ENCODE measurements around the gene PSMG2. TPM values are rescaled to one million over a fixed set of nuclear protein-coding genes. Genes with fewer than 3 reads are reported as not detected.

The PSMG2 gene
- total and polyA plus RNA-seq, 2 of the 13 experiments (the other 11 are each of a cell fraction or from before 2014, with no cell fraction given), result 53.4 to 94.8 TPM

- TF ChIP-seq IRF1 (CRISPR knock-in tag; IDR thresholded peaks at IDR 0.05; ENCODE audit: low read depth) (no peak), ZNF780A (CRISPR knock-in tag; IDR thresholded peaks at IDR 0.05) (no peak), MAFK (conservative IDR thresholded peaks at IDR 0.05 in 1 of 2, IDR thresholded peaks at IDR 0.05 in 1 of 2; ENCODE audit: low read length in 2 of 2) (no peak), KLF13 (CRISPR knock-in tag; IDR thresholded peaks at IDR 0.05) (peak; percentile 23; the same call in 1 of the 2 replicates), ZFP36L2 (CRISPR knock-in tag; IDR thresholded peaks at IDR 0.05) (no peak), YEATS2 (CRISPR knock-in tag; IDR thresholded peaks at IDR 0.05; ENCODE audit: borderline replicate concordance) (peak; percentile 54; the same call in 1 of the 2 replicates), ZNF446 (CRISPR knock-in tag; IDR thresholded peaks at IDR 0.05) (no peak), ZBTB26 (CRISPR knock-in tag; IDR thresholded peaks at IDR 0.05; ENCODE audit: borderline replicate concordance) (peak; percentile 59; the same call in 1 of the 2 replicates), NR2F1 (CRISPR knock-in tag; IDR thresholded peaks at IDR 0.05) (peak; percentile 93 to 95), ZNF614 (CRISPR knock-in tag; IDR thresholded peaks at IDR 0.05; ENCODE audit: borderline replicate concordance) (peak; percentile 67; the same call in 1 of the 2 replicates), KLF16 (CRISPR knock-in tag; IDR thresholded peaks at IDR 0.05) (peak in 1 of 2 experiments; percentile 50; a peak in 1 of 4 replicates), GABPA (IDR thresholded peaks at IDR 0.05; ENCODE audit: low read depth, low read length) (no peak), GABPA (CRISPR knock-in tag; IDR thresholded peaks at IDR 0.05; ENCODE audit: low read depth) (no peak), USF2 (IDR thresholded peaks at IDR 0.05; ENCODE audit: low read depth, low read length) (peak; percentile 69), USF2 (CRISPR knock-in tag; IDR thresholded peaks at IDR 0.05; ENCODE audit: borderline replicate concordance) (peak; percentile 82; the same call in 1 of the 2 replicates), KDM5B (CRISPR knock-in tag; IDR thresholded peaks at IDR 0.05; ENCODE audit: borderline replicate concordance) (peak; percentile 26; the same call in 1 of the 2 replicates), SP2 (CRISPR knock-in tag; IDR thresholded peaks at IDR 0.05) (no peak), BRD4 (CRISPR knock-in tag; IDR thresholded peaks at IDR 0.05) (no peak), HOMEZ (CRISPR knock-in tag; IDR thresholded peaks at IDR 0.05; ENCODE audit: low read depth) (peak; percentile 66), RELA (CRISPR knock-in tag; IDR thresholded peaks at IDR 0.05) (peak; percentile 40; the same call in 1 of the 2 replicates), CBX5 (CRISPR knock-in tag; IDR thresholded peaks at IDR 0.05; ENCODE audit: borderline replicate concordance) (no peak), ZMYM2 (CRISPR knock-in tag; IDR thresholded peaks at IDR 0.05) (peak; percentile 86), MXD4 (CRISPR knock-in tag; IDR thresholded peaks at IDR 0.05) (peak; percentile 49; the same call in 1 of the 2 replicates), CBX1 (IDR thresholded peaks at IDR 0.05; ENCODE audit: low read depth) (peak; percentile 38), FLYWCH1 (CRISPR knock-in tag; IDR thresholded peaks at IDR 0.05) (no peak), RARA (CRISPR knock-in tag; IDR thresholded peaks at IDR 0.05) (peak; percentile 79), HOXA5 (CRISPR knock-in tag; IDR thresholded peaks at IDR 0.05) (0 out of 2 replicates have a peak, but pooled peaks have one; percentile 67), MATR3 (CRISPR knock-in tag; IDR thresholded peaks at IDR 0.05) (no peak)
Observed at GRCh38 chr18:12766986-12767433, 64.2 kb downstream of the PSMG2 start (continued).

Measured in HepG2 (cell line).